Left ventricle myocardium superior (tissue), 1 donor: Measurements from ENCODE around the gene ERG. TPM values are rescaled to one million over a fixed set of nuclear protein-coding genes. Genes with fewer than 3 reads are reported as not detected.

Source experiments
- total RNA-seq: library from RNA; stranded (reverse); fragmentation: NEBNext Ultra II Directional; extraction: Animal tissue kit (Norgen Biotek cat#: 25700); gene quantifications from one replicate; pipeline ENCODE4 v1.2.1, GENCODE V29; 2021
- donor health status: DM: no; HTN: yes; CAD: no; lungs with severe emphysema.

ERG gene
- total RNA-seq, 1 donor from 2014 or later: 19.3 TPM

Other genes starting within 250 kb of the ERG start
- 0.72 TPM for gene KCNJ15, start 241.5 kb downstream of the ERG start, total RNA-seq